Endothelial cell (in vitro differentiated cells): ENCODE measurements around the gene TSHZ3. TPM values are rescaled to one million over a fixed set of nuclear protein-coding genes. Genes with fewer than 3 reads are reported as not detected.

Experiments used
- DNase-seq: peaks from one replicate; pipeline ENCODE4 v3.0.0; 2021; ENCODE audit warnings: low spot score
- H3K27ac Mint-ChIP-seq: one replicate; pipeline ENCODE4 v1.8.0; 2021; ENCODE audit warnings: mixed read lengths, inconsistent platforms; ENCODE audit not compliant: unreplicated experiment
- H3K27me3 Mint-ChIP-seq: one replicate; pipeline ENCODE4 v1.8.0; 2021; ENCODE audit warnings: mild to moderate bottlenecking, moderate library complexity, mixed read lengths, inconsistent platforms; ENCODE audit not compliant: unreplicated experiment
- H3K36me3 Mint-ChIP-seq: one replicate; pipeline ENCODE4 v1.8.0; 2021; ENCODE audit warnings: mild to moderate bottlenecking, low read depth, mixed read lengths, inconsistent platforms; ENCODE audit not compliant: unreplicated experiment
- H3K4me1 Mint-ChIP-seq: one replicate; pipeline ENCODE4 v1.8.0; 2021; ENCODE audit warnings: mild to moderate bottlenecking, mixed read lengths, inconsistent platforms; ENCODE audit not compliant: unreplicated experiment
- H3K4me3 Mint-ChIP-seq: one replicate; pipeline ENCODE4 v1.8.0; 2021; ENCODE audit warnings: mild to moderate bottlenecking, mixed read lengths, inconsistent platforms; ENCODE audit not compliant: unreplicated experiment
- H3K9me3 Mint-ChIP-seq: one replicate; pipeline ENCODE4 v1.8.0; 2021; ENCODE audit warnings: mixed read lengths, inconsistent platforms; ENCODE audit not compliant: unreplicated experiment
- CTCF ChIP-seq: fragments of 200-600 bp; sonication (generic); IDR thresholded peaks from one replicate; pipeline ENCODE4 v1.5.0; 2021; ENCODE audit warnings: antibody characterized with exemption; ENCODE audit not compliant: unreplicated experiment
- total RNA-seq: library from RNA; stranded (reverse); fragmentation: NEBNext Ultra II Directional; extraction: Animal tissue kit (Norgen Biotek cat#: 25700); gene quantifications from one replicate; pipeline ENCODE4 v1.2.1, GENCODE V29; 2021; ENCODE audit not compliant: unreplicated experiment

Gene TSHZ3
- total RNA-seq, 1 donor from 2014 or later = 12.3 TPM

- no peak for DNase-seq
- no peak overlapping the region for H3K4me3 Mint-ChIP-seq
- peaks cover 4% of the 10 kb centered on the region for H3K27me3 Mint-ChIP-seq
- TF ChIP-seq CTCF = no peak
- H3K9me3 Mint-ChIP-seq = no peaks in the 10 kb centered on the region
- H3K36me3 Mint-ChIP-seq = no peaks in the 10 kb centered on the region
- H3K27ac Mint-ChIP-seq = no peak overlapping the region
- peaks cover 7% of the 10 kb centered on the region for H3K4me1 Mint-ChIP-seq
These were observed 2.8 kb downstream of the TSHZ3 start for GRCh38 chr19:31346184-31347059.

GRCh38 chr19:31344403-31344802 is 4.8 kb downstream of the TSHZ3 start:
- DNase-seq = no peak
- no peaks in the 10 kb centered on the region for H3K9me3 Mint-ChIP-seq
- no peak overlapping the region for H3K27ac Mint-ChIP-seq
- H3K4me3 Mint-ChIP-seq = no peak overlapping the region
- H3K36me3 Mint-ChIP-seq = no peaks in the 10 kb centered on the region
- TF ChIP-seq CTCF = no peak
- peaks cover 19% of the 10 kb centered on the region for H3K4me1 Mint-ChIP-seq
- peaks cover 4% of the 10 kb centered on the region for H3K27me3 Mint-ChIP-seq

- H3K9me3 Mint-ChIP-seq = no peaks in the 10 kb centered on the region
- no peak overlapping the region for H3K27ac Mint-ChIP-seq
- no peak overlapping the region for H3K4me3 Mint-ChIP-seq
- no peaks in the 10 kb centered on the region for H3K36me3 Mint-ChIP-seq
- DNase-seq = no peak
- TF ChIP-seq CTCF = no peak
- H3K27me3 Mint-ChIP-seq = peaks cover 2% of the 10 kb centered on the region
- peaks cover 24% of the 10 kb centered on the region for H3K4me1 Mint-ChIP-seq
These were observed 6.3 kb downstream of the TSHZ3 start for GRCh38 chr19:31342926-31343325.

GRCh38 chr19:31340042-31341025 is 8.9 kb downstream of the TSHZ3 start:
- TF ChIP-seq CTCF = no peak
- Mint-ChIP-seq H3K36me3 (no peaks in the 10 kb centered on the region), H3K9me3 (no peaks in the 10 kb centered on the region), H3K4me3 (no peak overlapping the region), H3K27me3 (peaks cover 2% of the 10 kb centered on the region), H3K27ac (no peak overlapping the region), H3K4me1 (peaks cover 28% of the 10 kb centered on the region)
- DNase-seq = no peak
